Measurements from ENCODE around the gene ANO9. TPM values are rescaled to one million over a fixed set of nuclear protein-coding genes. Genes with fewer than 3 reads are reported as not detected.

The ANO9 gene
- total and polyA plus RNA-seq, 4 experiments from 2014 or later: 9.4 to 123 (median 67.8) TPM

DNA sequence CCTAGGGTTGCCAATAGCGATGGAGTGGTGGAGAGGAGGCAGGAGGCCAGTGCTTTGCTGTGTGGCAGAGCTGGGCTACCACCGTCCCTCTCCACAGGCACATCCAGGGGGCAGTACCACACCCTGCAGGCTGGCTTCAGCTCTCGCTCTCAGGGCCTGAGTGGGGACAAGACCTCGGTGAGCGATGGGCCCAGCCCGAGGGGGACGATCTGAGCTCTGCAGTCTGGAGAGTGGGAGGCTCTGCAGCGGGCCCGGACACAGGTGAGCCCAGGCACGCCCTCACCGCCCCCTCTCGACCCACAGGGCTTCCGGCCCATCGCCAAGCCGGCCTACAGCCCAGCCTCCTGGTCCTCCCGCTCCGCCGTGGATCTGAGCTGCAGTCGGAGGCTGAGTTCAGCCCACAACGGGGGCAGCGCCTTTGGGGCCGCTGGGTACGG, 45.3 kb downstream of the ANO9 start:
- H3K27ac ChIP-seq (ENCODE audit: low read depth, low read length): no peak overlapping the region
- peaks cover 4% of the 10 kb centered on the region for H3K4me1 ChIP-seq (ENCODE audit: insufficient read depth, low read length)
- peak overlapping the region in 1 of 2 donors; percentile 35 for H3K4me3 ChIP-seq (ENCODE audit: low read length in 2 of 2)
- H3K9me3 ChIP-seq (ENCODE audit: control insufficient read depth in 1 of 2, low read length in 2 of 2): no peaks in the 10 kb centered on the region
- H3K36me3 ChIP-seq (ENCODE audit: insufficient read depth, low read length): no peaks in the 10 kb centered on the region
- peaks cover 0 to 10% (median 0%) of the 10 kb centered on the region in 4 donors for H3K4me1 Mint-ChIP-seq
- no peaks in the 10 kb centered on the region for H3K36me3 Mint-ChIP-seq
- DNase-seq: no peak
- no peak overlapping the region for H3K27ac Mint-ChIP-seq
- ChIA-PET CTCF (ENCODE audit: partially characterized antibody) (interaction anchor here (1.2 to 2.7 kb wide), 6 partner anchors 9 to 146 kb away, joined by 3 to 23 read pairs (median 8); partner anchors contain the start of gene PTDSS2), POLR2A (ENCODE audit: partially characterized antibody) (interaction anchor here (0.9 to 2.6 kb wide), 7 partner anchors 10 to 129 kb away, joined by 3 to 22 read pairs (median 7); partner anchors contain the start of genes PTDSS2 and SIGIRR)
- H3K4me3 Mint-ChIP-seq: peak overlapping the region in 2 of 8 donors; percentile 51 to 54
- intact Hi-C loops (cut with micrococcal nuclease): loop anchor here (2.0 kb wide), 1 partner anchor 92 kb away; no protein-coding TSS in a partner anchor
- H3K27me3 ChIP-seq (ENCODE audit: insufficient read depth, low read length): no peaks in the 10 kb centered on the region
- H3K27me3 Mint-ChIP-seq: no peaks in the 10 kb centered on the region
- H3K9me3 Mint-ChIP-seq: no peaks in the 10 kb centered on the region

- H3K9me3 ChIP-seq (ENCODE audit: control insufficient read depth in 1 of 2, low read length in 2 of 2): no peaks in the 10 kb centered on the region
- no peak overlapping the region for H3K4me3 ChIP-seq (ENCODE audit: low read length in 2 of 2)
- H3K27me3 ChIP-seq (ENCODE audit: insufficient read depth, low read length): no peaks in the 10 kb centered on the region
- H3K4me1 Mint-ChIP-seq: peaks cover 0 to 10% (median 0%) of the 10 kb centered on the region in 4 donors
- ChIA-PET POLR2A (ENCODE audit: partially characterized antibody) (interaction anchor here (1.2 to 2.6 kb wide), 6 partner anchors 10 to 128 kb away, joined by 4 to 22 read pairs (median 7); partner anchors contain the start of genes PTDSS2 and SIGIRR), CTCF (ENCODE audit: partially characterized antibody) (interaction anchor here (0.6 to 2.7 kb wide), 5 partner anchors 10 to 145 kb away, joined by 3 to 23 read pairs (median 10); partner anchors contain the start of gene PTDSS2)
- no peak for DNase-seq
- no peaks in the 10 kb centered on the region for H3K36me3 ChIP-seq (ENCODE audit: insufficient read depth, low read length)
- intact Hi-C loops (cut with micrococcal nuclease): loop anchor here (2.0 kb wide), 1 partner anchor 91 kb away; no protein-coding TSS in a partner anchor
- no peak overlapping the region for H3K27ac Mint-ChIP-seq
- H3K27ac ChIP-seq (ENCODE audit: low read depth, low read length): no peak overlapping the region
- H3K4me1 ChIP-seq (ENCODE audit: insufficient read depth, low read length): peaks cover 4% of the 10 kb centered on the region
- peak overlapping the region in 1 of 8 donors; percentile 55 for H3K4me3 Mint-ChIP-seq
- no peaks in the 10 kb centered on the region for H3K36me3 Mint-ChIP-seq
- H3K27me3 Mint-ChIP-seq: no peaks in the 10 kb centered on the region
- no peaks in the 10 kb centered on the region for H3K9me3 Mint-ChIP-seq
Observed at GRCh38 chr11:395866-396265, 45.9 kb downstream of the ANO9 start.

DNA sequence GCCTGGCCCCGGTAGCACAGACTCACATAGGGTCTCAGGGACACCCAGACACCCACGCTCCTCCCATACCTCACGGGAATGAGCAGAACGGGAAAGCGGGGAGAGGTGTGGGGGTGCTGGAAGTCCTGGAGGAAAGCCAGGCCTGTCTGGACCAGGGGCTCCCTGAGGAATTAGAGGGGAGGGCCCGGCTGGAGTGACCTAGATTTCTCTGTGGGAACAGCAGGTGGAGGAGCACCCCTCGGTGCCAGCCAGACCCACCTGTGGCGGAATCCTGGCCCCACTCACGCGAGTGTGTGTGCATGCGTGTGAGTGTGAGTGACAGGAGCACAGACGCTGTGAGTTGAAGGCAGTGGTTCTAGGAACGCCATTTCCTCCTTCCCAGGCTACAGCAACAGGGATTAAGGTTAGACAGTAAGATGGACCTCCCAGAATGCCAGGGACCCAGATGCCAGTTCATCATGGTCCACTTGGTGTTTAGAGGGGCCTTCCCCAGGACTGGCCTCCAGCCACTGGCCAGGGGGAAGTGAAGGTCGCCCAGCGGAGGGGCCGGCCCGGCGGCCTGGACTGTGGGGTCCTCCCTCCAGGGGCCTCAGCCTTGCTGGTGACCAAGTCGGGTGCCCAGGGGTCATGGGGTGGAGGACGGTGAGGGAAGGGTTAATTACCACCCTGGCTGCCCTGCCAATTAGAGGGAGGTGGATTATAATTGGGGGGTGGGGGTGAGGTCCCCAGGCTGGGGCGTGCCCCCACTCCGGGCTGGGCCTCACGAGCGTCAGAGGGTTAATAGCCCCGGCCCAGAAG, 46.8 kb downstream of the ANO9 start:
- peak overlapping the region in 1 of 8 donors; percentile 49 for H3K4me3 Mint-ChIP-seq

GRCh38 chr11:394034-394857, 47.6 kb downstream of the ANO9 start, which contains the start of gene PKP3:
Gene PKP3 (plus strand): TSS chr11:394209. CDS start chr11:394293, 84 bp downstream.
- ChIA-PET POLR2A (ENCODE audit: partially characterized antibody) (no interaction called here), CTCF (ENCODE audit: partially characterized antibody) (no interaction called here)
- H3K36me3 Mint-ChIP-seq: no peaks in the 10 kb centered on the region
- Histone ChIP-seq H3K4me3 (ENCODE audit: low read length in 2 of 2) (no peak within 1 kb of the TSS), H3K27me3 (ENCODE audit: insufficient read depth, low read length) (no peaks in the 10 kb centered on the region), H3K27ac (ENCODE audit: low read depth, low read length) (no peak within 1 kb of the TSS), H3K4me1 (ENCODE audit: insufficient read depth, low read length) (peaks cover 4% of the 10 kb centered on the region), H3K9me3 (ENCODE audit: control insufficient read depth in 1 of 2, low read length in 2 of 2) (no peaks in the 10 kb centered on the region), H3K36me3 (ENCODE audit: insufficient read depth, low read length) (no peaks in the 10 kb centered on the region)
- peaks cover 0 to 5% (median 0%) of the 10 kb centered on the region in 4 donors for H3K4me1 Mint-ChIP-seq
- DNase-seq: no peak
- peak within 1 kb of the TSS in 1 of 8 donors; percentile 49 for H3K4me3 Mint-ChIP-seq
- no peaks in the 10 kb centered on the region for H3K9me3 Mint-ChIP-seq
- H3K27me3 Mint-ChIP-seq: no peaks in the 10 kb centered on the region
- no peak within 1 kb of the TSS for H3K27ac Mint-ChIP-seq
- intact Hi-C loops (cut with micrococcal nuclease): no loop called here

More for the DNA sequence above, 46.8 kb downstream of the ANO9 start:
- intact Hi-C loops (cut with micrococcal nuclease): no loop called here
- Mint-ChIP-seq H3K27ac (no peak overlapping the region), H3K27me3 (no peaks in the 10 kb centered on the region), H3K36me3 (no peaks in the 10 kb centered on the region), H3K4me1 (peaks cover 0 to 10% (median 0%) of the 10 kb centered on the region in 4 donors), H3K9me3 (no peaks in the 10 kb centered on the region)
- CTCF ChIA-PET (ENCODE audit: partially characterized antibody): interaction anchor here (0.6 to 2.7 kb wide), 2 partner anchors 52 to 54 kb away, joined by 4 to 23 read pairs; partner anchors contain the start of gene PTDSS2
- no peaks in the 10 kb centered on the region for H3K27me3 ChIP-seq (ENCODE audit: insufficient read depth, low read length)
- POLR2A ChIA-PET (ENCODE audit: partially characterized antibody): interaction anchor here (2.0 kb wide), 1 partner anchor 21 kb away, joined by 6 read pairs; no protein-coding TSS in a partner anchor
- no peak overlapping the region for H3K27ac ChIP-seq (ENCODE audit: low read depth, low read length)
- no peaks in the 10 kb centered on the region for H3K9me3 ChIP-seq (ENCODE audit: control insufficient read depth in 1 of 2, low read length in 2 of 2)
- DNase-seq: no peak
- H3K4me1 ChIP-seq (ENCODE audit: insufficient read depth, low read length): peaks cover 4% of the 10 kb centered on the region
- H3K4me3 ChIP-seq (ENCODE audit: low read length in 2 of 2): no peak overlapping the region
- H3K36me3 ChIP-seq (ENCODE audit: insufficient read depth, low read length): no peaks in the 10 kb centered on the region

GRCh38 chr11:393219-394033, 48.4 kb downstream of the ANO9 start:
- intact Hi-C loops (cut with micrococcal nuclease): no loop called here
- Mint-ChIP-seq H3K27ac (no peak overlapping the region), H3K9me3 (no peaks in the 10 kb centered on the region), H3K4me3 (no peak overlapping the region), H3K27me3 (no peaks in the 10 kb centered on the region), H3K36me3 (no peaks in the 10 kb centered on the region), H3K4me1 (peaks cover 0 to 5% (median 0%) of the 10 kb centered on the region in 4 donors)
- H3K4me1 ChIP-seq (ENCODE audit: insufficient read depth, low read length): peaks cover 4% of the 10 kb centered on the region
- no peak overlapping the region for H3K4me3 ChIP-seq (ENCODE audit: low read length in 2 of 2)
- no peak overlapping the region for H3K27ac ChIP-seq (ENCODE audit: low read depth, low read length)
- CTCF ChIA-PET (ENCODE audit: partially characterized antibody): no interaction called here
- no peak for DNase-seq
- no peaks in the 10 kb centered on the region for H3K36me3 ChIP-seq (ENCODE audit: insufficient read depth, low read length)
- POLR2A ChIA-PET (ENCODE audit: partially characterized antibody): interaction anchor here (1.6 kb wide), 1 partner anchor 13 kb away, joined by 6 read pairs; no protein-coding TSS in a partner anchor
- H3K27me3 ChIP-seq (ENCODE audit: insufficient read depth, low read length): no peaks in the 10 kb centered on the region
- H3K9me3 ChIP-seq (ENCODE audit: control insufficient read depth in 1 of 2, low read length in 2 of 2): no peaks in the 10 kb centered on the region

DNA sequence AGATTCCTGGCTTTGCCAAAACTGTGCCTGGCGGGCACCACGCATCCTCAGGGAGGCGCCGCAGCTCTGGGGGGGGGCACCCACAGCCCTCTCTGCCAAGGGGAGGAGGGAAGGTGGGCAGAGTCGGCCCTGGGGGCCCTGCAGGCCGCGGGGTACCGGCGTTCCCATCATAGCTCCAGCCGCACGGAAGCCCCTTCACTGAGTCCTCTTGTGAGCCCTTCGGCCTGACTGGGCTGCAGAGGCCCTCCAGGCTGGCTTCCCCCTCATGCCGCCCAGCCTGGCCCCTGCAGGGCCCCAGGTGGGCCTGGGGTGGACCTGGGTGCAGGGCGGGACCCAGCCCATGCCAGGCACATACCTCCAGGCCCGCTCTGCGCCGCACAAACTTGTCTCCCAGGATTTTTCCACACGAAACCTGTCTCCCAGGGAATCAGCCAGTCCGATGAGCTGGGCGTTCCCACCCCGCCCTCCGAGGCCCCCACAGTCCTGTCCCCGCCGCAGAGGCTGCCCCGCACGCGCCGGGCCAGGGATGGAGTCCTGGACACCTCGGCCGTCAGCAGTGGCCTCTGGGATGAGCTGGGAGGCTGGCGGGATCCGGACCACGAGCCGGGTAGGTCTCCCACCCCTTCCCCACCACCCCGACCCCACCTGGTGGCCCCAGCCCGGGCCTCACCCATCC, 49.6 kb downstream of the ANO9 start:
- Mint-ChIP-seq H3K36me3 (peaks cover 0 to under 1% of the 10 kb centered on the region in 2 donors), H3K27me3 (peaks cover 0 to 3% of the 10 kb centered on the region in 2 donors), H3K4me1 (peaks cover 0 to 16% (median 2%) of the 10 kb centered on the region in 4 donors), H3K4me3 (no peak overlapping the region), H3K9me3 (peaks cover 0 to 3% (median under 1%) of the 10 kb centered on the region in 8 donors), H3K27ac (no peak overlapping the region)
- H3K4me3 ChIP-seq (ENCODE audit: low read length in 2 of 2): no peak overlapping the region
- H3K4me1 ChIP-seq (ENCODE audit: insufficient read depth, low read length): peaks cover under 1% of the 10 kb centered on the region
- ChIA-PET CTCF (ENCODE audit: partially characterized antibody) (no interaction called here), POLR2A (ENCODE audit: partially characterized antibody) (interaction anchor here (1.6 kb wide), 1 partner anchor 15 kb away, joined by 6 read pairs; no protein-coding TSS in a partner anchor)
- intact Hi-C loops (cut with micrococcal nuclease): no loop called here
- H3K27ac ChIP-seq (ENCODE audit: low read depth, low read length): no peak overlapping the region
- no peaks in the 10 kb centered on the region for H3K27me3 ChIP-seq (ENCODE audit: insufficient read depth, low read length)
- H3K9me3 ChIP-seq (ENCODE audit: control insufficient read depth in 1 of 2, low read length in 2 of 2): no peaks in the 10 kb centered on the region
- H3K36me3 ChIP-seq (ENCODE audit: insufficient read depth, low read length): no peaks in the 10 kb centered on the region
- no peak for DNase-seq
